ENCODE data around the gene TUT7. TPM values are rescaled to one million over a fixed set of nuclear protein-coding genes. Genes with fewer than 3 reads are reported as not detected.

Gene TUT7
- total and polyA plus RNA-seq, 10 of the 15 experiments (the other 5 are each of a cell fraction or from before 2014, with no cell fraction given), result 10.0 to 49.8 (median 30.4) TPM

- ChIA-PET RAD21 (ENCODE audit: unreplicated experiment) (interaction anchor here (3.5 kb wide), 1 partner anchor 47 kb away, joined by 31 read pairs; no protein-coding TSS in a partner anchor), POLR2A (interaction anchor here (1.5 kb wide), 1 partner anchor 9 kb away, joined by 5 read pairs; no protein-coding TSS in a partner anchor), SMC1A (ENCODE audit: uncharacterized antibody, unreplicated experiment) (interaction anchor here (1.4 to 4.8 kb wide), 2 partner anchors 32 to 46 kb away, joined by 3 to 35 read pairs; no protein-coding TSS in a partner anchor), CTCF (interaction anchor here (2.1 to 3.5 kb wide), 2 partner anchors 14 to 47 kb away, joined by 6 to 49 read pairs; no protein-coding TSS in a partner anchor)
- no peaks in the 10 kb centered on the region for H3K36me3 ChIP-seq (ENCODE audit: control insufficient read depth in 2 of 2, insufficient read depth in 2 of 2, low read length in 1 of 2)
- no peaks in the 10 kb centered on the region for H3K79me2 ChIP-seq (ENCODE audit: control insufficient read depth, insufficient read depth, low read length)
- TF ChIP-seq IKZF2 (IDR thresholded peaks at IDR 0.05), result no peak
- no peak for TF ChIP-seq PML (IDR thresholded peaks at IDR 0.05; ENCODE audit: low read length)
- no peak for TF ChIP-seq CBFB (IDR thresholded peaks at IDR 0.05; ENCODE audit: low read depth)
- TF ChIP-seq ATF7 (IDR thresholded peaks at IDR 0.05; ENCODE audit: low read depth), result no peak
- TF ChIP-seq IRF5 (IDR thresholded peaks at IDR 0.05; ENCODE audit: borderline replicate concordance), result no peak
- TF ChIP-seq USF1 (IDR thresholded peaks at IDR 0.05; ENCODE audit: borderline replicate concordance, extremely low read length, insufficient read depth, low read depth, low read length), result no peak
- TF ChIP-seq MTA3 (IDR thresholded peaks at IDR 0.05; ENCODE audit: borderline replicate concordance, low read length), result no peak
- no peak for TF ChIP-seq SUZ12 (IDR thresholded peaks at IDR 0.05; ENCODE audit: unreplicated experiment)
- no peak for TF ChIP-seq GABPA (IDR thresholded peaks at IDR 0.05; ENCODE audit: low read depth)
- TF ChIP-seq TCF12 (IDR thresholded peaks at IDR 0.05; ENCODE audit: low read depth, low read length), result no peak
- TF ChIP-seq KLF5 (IDR thresholded peaks at IDR 0.05; ENCODE audit: partially characterized antibody), result no peak
- TF ChIP-seq SREBF2 (IDR thresholded peaks at IDR 0.05; ENCODE audit: low read length), result no peak
- TF ChIP-seq PAX8 (IDR thresholded peaks at IDR 0.05), result no peak
- TF ChIP-seq CHD1 (IDR thresholded peaks at IDR 0.05; ENCODE audit: low read depth, low read length), result no peak
- no peak for TF ChIP-seq DPF2 (IDR thresholded peaks at IDR 0.05)
- TF ChIP-seq POLR2AphosphoS5 (IDR thresholded peaks at IDR 0.05; ENCODE audit: low read length), result no peak
- TF ChIP-seq MTA2 (IDR thresholded peaks at IDR 0.05; ENCODE audit: low read depth), result no peak
- TF ChIP-seq FOXM1 (IDR thresholded peaks at IDR 0.05; ENCODE audit: low read depth, low read length), result no peak
- ATAC-seq (no peak), FAIRE-seq (no peak), DNase-seq (ENCODE audit: low read depth, low spot score) (no peak)
- no TSS peak for BruUV-seq (replicated peaks)
- no peaks in the 10 kb centered on the region for H4K20me1 ChIP-seq (ENCODE audit: control insufficient read depth, insufficient read depth)
- intact Hi-C loops (cut with micrococcal nuclease; ENCODE audit: unreplicated experiment), result loop anchor here (10.0 kb wide), 1 partner anchor 214 kb away; no protein-coding TSS in a partner anchor
- 48% methylated on average over 4 of the region's 4 CpGs for WGBS (ENCODE audit: insufficient coverage, insufficient replicate concordance, low lambda C conversion rate, missing lambda C conversion rate)
- no peaks in the 10 kb centered on the region for H3K4me1 ChIP-seq (ENCODE audit: control insufficient read depth, insufficient read depth, low read length)
- no peak overlapping the region for H2AFZ ChIP-seq (ENCODE audit: control insufficient read depth, low read depth, low read length)
- H3K4me3 ChIP-seq, result no peak overlapping the region
- H3K27ac ChIP-seq (ENCODE audit: control insufficient read depth, insufficient read depth), result no peak overlapping the region
- H3K4me2 ChIP-seq (ENCODE audit: control insufficient read depth, insufficient read depth), result no peak overlapping the region
- H3K9me3 ChIP-seq (replicated peaks; ENCODE audit: control insufficient read depth, insufficient read depth, low read length), result no peaks in the 10 kb centered on the region
- in situ Hi-C loops (cut with MboI), result no loop called here
- H3K27me3 ChIP-seq (replicated peaks in 1 of 2; ENCODE audit: control insufficient read depth in 2 of 2, insufficient read depth in 2 of 2, low read length in 1 of 2), result no peaks in the 10 kb centered on the region
- no peak overlapping the region for H3K9ac ChIP-seq (ENCODE audit: control insufficient read depth, insufficient read depth, low read length)
Observed at GRCh38 chr9:86248746-86249145, 105.5 kb downstream of the TUT7 start.
